GM21576 (cell line): ENCODE data around the gene ACOD1.

Experiments
- ATAC-seq: cut with Tn5 transposase; IDR thresholded peaks from one replicate; pipeline ENCODE4 v1.9.1; 2021; ENCODE audit warnings: mild to moderate bottlenecking, moderate library complexity; ENCODE audit not compliant: unreplicated experiment

ACOD1 gene

GRCh38 chr13:76983676-76984075 lies 35.4 kb downstream of the ACOD1 start:
- ATAC-seq = no peak

DNA sequence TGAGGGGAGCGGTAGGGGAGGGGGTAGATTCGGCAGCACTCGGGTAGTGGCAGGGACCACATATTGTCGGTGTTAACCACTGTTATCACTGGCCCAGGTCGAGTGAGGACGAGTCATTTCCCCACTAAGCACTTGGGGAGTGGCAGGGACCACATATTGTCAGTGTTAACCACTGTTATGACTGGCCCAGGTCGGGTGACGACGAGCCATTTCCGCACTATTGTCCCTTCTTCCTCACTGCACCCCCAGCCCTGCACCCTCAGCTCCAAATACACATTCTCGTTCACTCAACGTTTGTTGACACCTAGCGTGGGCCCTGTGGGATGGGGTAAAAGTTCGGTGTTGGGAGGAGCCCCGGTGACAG lies 43.1 kb downstream of the ACOD1 start:
- peak; percentile 40 for ATAC-seq

DNA sequence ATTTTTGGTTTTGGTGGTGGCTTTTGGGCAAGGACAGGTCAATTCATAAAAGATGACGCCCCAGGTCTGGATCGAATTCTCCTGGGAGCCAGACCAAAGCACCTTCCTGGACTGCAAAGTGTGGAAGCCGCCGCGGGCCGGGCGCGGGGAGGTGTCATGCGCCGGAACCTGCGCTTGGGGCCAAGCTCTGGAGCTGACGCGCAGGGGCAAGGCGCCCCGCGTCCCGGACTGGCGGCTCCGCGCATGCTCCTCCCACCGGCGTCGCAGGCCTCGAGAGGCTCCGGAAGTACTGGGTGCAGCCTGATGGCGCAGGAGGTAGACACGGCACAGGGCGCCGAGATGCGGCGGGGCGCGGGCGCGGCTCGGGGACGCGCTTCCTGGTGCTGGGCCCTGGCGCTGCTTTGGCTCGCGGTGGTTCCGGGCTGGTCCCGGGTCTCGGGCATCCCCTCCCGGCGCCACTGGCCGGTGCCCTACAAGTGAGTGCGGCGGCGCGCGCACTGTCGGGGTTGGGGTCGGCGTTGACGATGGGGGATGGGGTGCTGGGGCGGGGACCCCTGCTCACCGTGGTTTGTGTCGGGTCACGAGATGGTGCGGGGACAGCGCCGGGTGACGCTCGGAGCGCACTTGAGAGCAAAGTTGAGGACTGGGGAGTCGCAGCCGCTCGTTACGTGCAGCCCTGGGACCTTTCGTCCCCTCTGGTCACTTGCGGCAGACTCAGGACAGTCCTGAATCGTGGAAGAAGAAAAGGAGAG lies 43.7 kb downstream of the ACOD1 start, which contains the start of gene CLN5:
Gene CLN5, plus strand, starts transcription at position 286 of the 752 bp plus-strand sequence. Its CDS starts 18 bp downstream, at position 304.
- ATAC-seq = peak; percentile 95

DNA sequence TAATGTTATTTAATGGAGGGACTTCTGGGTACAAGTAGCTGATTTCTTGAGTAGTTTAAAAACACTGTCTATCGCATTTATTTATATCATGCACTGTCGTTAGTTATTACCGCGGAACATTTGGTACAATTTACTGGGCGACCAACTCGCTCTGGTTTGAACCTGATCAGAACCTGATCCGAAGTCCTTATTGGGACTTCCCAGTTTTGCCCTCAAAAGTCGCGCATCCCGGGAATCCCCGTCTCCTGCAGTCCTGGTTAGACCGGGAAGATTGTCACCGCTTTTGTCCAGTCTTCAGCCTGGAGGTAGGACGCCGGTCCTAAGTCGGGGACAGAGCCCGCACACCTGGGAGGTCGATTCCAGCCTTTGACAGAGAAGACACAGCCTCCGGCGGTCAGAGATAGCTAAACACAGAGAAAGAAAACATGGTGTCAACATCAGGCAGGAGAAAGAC lies 44.3 kb downstream of the ACOD1 start:
- peak; percentile 8 for ATAC-seq

GRCh38 chr13:76993021-76993420 lies 44.7 kb downstream of the ACOD1 start:
- no peak for ATAC-seq

DNA sequence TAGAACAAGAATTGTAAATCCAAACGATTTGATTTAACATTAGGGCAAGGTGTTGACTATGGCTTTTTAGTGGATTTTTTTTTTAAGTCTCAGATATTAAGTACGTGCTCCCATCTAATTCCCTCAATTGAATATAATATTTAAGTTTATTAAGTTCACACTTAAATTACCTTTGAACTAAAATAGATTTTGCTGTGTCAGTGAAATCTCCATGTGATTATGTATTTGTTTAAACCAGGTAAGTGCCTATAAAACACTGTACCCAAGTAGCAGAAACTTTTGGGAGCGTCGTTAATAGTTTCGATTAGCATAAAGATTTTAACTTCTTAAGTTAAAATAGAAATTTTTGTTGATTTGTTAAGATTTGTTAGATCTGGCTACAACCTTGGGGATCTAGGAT lies 45.2 kb downstream of the ACOD1 start:
- no peak for ATAC-seq

DNA sequence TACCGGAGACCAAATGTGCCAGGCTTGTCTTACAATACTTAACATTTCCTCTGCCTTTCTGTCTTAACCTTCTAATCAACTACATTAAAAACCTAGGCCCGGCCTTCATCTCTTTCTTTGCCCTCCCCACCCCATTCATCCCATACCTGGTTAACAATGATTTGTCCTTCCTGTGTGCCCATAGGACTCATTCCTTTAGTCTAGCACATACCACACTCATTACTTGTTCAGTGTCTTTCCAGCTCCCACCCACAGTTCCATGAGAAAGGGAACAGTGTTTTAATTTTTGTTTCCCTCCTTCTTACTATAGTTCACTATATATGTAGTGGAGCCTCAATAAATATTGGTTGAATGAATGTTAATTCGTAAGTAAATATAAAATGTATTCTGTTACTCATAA lies 46.0 kb downstream of the ACOD1 start:
- ATAC-seq = no peak

- ATAC-seq = no peak
Observed at GRCh38 chr13:77000475-77000874, 52.2 kb downstream of the ACOD1 start.

- ATAC-seq = no peak
Observed at GRCh38 chr13:77001540-77001939, 53.2 kb downstream of the ACOD1 start.

DNA sequence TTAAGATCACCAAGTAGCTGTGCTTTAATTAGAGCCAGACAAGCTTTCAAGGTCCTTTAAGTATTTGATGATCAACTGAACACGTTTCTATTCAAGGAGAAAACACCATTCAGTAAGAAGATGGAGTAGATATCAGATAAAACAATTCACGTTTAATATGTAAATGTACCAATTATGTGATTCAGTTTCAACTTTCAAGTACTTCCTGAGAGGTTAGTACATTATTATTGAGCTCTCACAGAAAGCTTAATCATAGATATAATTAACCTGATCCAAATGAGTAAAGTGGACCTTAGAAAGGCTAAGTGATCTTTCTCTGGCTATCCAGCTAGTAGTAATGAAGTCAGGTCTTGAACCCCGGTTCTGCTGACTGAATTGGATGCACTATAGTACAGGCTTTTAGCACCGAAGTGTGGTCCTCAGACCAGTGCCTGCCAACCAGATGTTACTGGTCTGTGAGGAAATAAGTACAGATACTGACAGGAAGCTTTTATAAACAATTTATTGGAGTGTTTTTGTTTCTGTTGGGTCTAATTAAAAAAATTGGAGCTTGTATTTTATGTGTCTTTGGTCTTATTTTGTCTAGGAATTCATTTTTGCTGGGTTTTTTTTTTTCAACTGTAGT lies 53.8 kb downstream of the ACOD1 start:
- ATAC-seq = no peak

DNA sequence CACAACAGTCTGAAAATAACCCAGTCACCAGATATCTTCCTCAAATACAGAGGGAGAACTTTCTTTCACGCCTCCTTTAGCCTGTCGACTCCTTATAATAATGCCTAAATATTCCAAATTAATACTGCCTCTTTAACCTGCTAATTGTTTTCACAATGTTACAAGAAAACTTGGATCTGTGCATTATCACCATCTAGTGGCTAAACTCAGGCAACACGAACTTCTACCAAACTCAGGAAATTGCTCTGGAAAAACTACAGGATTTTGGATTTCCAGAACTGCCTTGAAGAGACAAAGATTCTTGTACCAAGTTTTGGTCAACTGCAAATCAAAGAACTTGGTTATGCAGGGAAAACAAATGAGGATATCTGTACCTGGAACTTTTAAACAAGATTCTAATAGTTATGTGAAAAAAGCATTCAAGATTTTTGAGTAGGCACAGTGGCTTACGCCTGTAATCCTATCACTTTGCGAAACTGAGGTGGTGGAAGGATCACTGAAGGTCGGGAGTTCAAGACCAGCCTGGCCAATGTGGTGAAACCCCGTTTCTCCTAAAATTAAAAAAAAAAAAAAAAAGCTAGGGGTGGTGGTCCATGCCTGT lies 54.4 kb downstream of the ACOD1 start:
- no peak for ATAC-seq
